HFF-Myc (cell line): ENCODE measurements around the gene EXOSC5.
A peak's percentile ranks its signal among the peaks of the same experiment; 100 is the strongest.

Source experiments
- DNase-seq: peaks from one replicate; pipeline ENCODE4 v3.0.0-alpha.2; 2011; ENCODE audit warnings: low read depth; ENCODE audit errors: extremely low read depth
- H3K4me3 ChIP-seq: replicated peaks from 2 replicates; pipeline ENCODE4 v1.5.1; 2011; ENCODE audit warnings: low read depth, mild to moderate bottlenecking, control low read depth, low read length
- TF ChIP-seq, protein P1 (sequence below): IDR thresholded peaks from 2 replicates; pipeline ENCODE4 v1.5.1; 2012; ENCODE audit warnings: mild to moderate bottlenecking, low read depth, low read length, control low read depth; ENCODE audit errors: missing control alignments

EXOSC5 gene

DNA sequence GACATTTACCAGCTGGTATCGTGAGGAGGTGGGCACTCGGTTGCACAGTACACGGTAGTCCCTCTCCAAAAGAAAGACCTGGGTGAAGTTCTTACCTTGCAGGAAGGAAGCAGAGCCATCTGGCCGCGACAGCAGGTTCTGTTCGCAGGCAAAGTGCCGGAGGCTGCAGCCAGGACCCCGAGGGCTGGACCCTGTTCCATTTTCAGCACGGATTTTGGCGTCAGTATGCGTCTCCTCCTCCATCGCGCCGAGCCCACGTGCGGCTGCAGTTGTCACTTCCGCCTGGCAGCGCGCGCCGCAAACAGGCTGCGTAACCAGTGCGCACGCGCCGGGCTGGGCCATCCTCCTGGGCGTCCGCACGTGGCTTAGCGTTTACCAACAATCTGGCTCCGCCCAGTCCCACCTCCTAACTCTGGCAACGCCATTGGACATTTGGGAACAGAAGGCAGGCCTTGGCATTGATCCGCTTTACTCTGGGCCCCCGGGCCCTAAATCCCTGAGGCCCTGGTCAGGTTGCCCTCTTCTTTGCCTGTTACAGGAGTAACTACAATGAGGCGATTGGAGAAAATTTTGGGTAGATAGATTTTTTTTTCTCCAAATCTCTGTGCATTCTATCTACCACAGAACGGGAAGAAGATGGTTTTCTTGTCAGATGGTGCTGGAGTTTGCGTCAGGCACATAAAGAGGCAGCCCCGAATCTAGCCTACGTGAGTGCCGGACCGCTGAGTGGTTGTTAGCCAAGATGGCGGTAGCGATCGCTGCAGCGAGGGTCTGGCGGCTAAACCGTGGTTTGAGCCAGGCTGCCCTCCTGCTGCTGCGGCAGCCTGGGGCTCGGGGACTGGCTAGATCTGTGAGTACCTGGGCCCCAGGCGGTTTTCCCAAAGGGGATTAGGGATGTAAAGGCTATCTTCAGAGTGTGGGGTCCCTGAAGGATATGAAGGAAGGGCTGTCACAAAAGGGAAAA is at the start of gene EXOSC5, which contains the start of gene BCKDHA:
Gene EXOSC5 (minus strand): TSS at position 274 of the 964 bp plus-strand sequence. CDS start 31 bp downstream, at position 243.
Gene BCKDHA (plus strand): TSS at position 733 of the 964 bp plus-strand sequence. CDS start 10 bp downstream, at position 743.
- peak; percentile 100 for DNase-seq
- TF ChIP-seq, protein P1, sequence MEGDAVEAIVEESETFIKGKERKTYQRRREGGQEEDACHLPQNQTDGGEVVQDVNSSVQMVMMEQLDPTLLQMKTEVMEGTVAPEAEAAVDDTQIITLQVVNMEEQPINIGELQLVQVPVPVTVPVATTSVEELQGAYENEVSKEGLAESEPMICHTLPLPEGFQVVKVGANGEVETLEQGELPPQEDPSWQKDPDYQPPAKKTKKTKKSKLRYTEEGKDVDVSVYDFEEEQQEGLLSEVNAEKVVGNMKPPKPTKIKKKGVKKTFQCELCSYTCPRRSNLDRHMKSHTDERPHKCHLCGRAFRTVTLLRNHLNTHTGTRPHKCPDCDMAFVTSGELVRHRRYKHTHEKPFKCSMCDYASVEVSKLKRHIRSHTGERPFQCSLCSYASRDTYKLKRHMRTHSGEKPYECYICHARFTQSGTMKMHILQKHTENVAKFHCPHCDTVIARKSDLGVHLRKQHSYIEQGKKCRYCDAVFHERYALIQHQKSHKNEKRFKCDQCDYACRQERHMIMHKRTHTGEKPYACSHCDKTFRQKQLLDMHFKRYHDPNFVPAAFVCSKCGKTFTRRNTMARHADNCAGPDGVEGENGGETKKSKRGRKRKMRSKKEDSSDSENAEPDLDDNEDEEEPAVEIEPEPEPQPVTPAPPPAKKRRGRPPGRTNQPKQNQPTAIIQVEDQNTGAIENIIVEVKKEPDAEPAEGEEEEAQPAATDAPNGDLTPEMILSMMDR, result no peak
- peak within 1 kb of the TSS; percentile 97 for H3K4me3 ChIP-seq

DNA sequence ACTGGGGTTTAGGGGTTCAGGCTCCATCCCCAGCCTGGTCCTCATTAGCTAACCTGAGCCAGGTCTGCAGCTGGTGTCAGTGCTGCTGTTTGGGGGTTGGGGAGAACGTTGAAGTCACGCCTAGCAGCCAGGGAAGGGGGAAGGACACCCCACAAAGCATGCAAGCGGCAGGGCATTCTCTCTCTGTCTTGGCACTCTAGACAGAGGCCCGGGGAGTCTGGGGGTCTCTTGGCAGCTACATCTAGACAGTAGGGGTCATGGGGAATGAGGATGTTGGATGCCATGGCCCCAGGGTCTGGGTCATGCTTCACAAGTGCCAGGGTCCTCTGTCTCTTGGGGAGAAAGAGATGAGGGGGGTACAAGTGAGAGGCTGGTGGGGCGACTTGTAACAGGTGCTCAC is 48.4 kb upstream of the EXOSC5 start:
- DNase-seq, result no peak
- no peak overlapping the region for H3K4me3 ChIP-seq
- TF ChIP-seq, protein P1, result no peak

DNA sequence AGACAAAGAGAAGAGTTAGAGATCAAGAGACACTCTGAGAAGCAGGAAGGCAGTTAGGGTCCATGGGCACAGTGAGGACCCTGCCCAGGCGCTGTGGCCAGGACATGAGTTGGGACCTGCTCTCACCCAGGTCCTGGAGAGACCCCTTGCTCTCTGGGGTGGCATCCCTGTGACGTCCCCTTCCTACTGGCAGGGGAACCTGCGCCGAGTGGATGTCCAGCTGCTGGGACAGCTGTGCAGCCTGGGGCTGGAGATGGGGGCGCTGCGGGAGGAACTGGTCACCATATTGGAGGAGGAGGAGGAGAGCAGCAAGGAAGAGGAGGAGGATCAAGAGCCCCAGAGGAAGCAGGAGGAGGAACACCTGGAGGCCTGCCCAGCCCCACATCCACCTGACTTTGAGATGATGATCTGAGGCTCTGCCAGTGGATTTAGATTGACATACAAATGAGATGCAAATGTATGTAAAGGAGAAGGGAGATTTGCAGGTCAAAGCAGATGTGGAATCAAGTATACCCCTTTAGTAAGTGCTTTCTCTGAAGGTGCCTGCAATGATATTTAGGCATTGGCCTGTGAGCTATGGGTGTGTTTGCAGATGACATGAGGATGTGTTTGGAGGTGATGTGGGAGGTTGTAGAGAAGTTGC is 46.8 kb upstream of the EXOSC5 start:
- TF ChIP-seq, protein P1, result no peak
- no peak for DNase-seq
- H3K4me3 ChIP-seq, result no peak overlapping the region

DNA sequence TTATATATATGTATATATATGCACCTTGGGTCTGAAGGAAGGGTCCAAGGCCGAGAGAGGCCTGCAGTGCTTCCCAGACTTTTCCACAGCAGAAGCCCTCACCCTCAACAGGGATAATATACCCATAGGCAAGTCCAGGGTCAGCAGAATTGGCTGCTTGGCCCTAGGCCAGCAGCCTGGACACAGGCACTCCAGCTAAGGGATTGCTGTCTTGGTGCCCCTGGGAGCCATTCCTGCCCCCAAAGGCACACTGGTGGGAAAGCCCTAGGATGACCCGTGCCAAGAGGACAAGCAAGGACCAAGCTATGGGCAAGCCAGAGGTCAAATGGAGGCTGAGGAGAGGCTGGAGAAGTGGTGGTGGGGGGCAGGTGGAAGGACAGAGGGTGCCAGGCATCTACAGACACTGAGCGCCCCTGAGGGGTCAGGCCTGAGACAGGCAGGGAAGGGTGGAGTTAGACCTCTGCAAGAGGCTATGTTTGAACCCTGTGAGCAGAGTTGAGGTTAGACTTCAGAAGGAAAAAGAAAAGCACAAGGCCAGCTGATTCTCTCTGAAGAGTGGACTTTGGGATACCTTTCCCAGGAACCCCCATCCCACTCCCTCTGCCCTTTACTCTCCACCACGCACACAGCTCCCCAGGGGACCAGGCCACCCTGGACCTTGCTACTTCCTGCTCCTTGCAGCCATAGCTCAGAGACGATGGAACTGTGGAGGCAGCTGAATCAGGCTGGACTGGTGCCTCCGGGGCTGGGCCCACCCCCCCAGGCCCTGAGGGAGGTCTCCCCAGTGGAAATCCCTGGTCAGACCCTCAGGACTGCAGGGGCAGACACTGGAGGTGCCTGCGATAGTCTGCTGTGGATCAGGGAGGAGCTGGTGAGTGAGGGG is 45.6 kb upstream of the EXOSC5 start, which contains the start of gene ERICH4:
Gene ERICH4 (plus strand): TSS at position 684 of the 883 bp plus-strand sequence. CDS start 14 bp downstream, at position 698.
- DNase-seq, result no peak
- H3K4me3 ChIP-seq, result no peak within 1 kb of the TSS
- TF ChIP-seq, protein P1, result no peak

DNA sequence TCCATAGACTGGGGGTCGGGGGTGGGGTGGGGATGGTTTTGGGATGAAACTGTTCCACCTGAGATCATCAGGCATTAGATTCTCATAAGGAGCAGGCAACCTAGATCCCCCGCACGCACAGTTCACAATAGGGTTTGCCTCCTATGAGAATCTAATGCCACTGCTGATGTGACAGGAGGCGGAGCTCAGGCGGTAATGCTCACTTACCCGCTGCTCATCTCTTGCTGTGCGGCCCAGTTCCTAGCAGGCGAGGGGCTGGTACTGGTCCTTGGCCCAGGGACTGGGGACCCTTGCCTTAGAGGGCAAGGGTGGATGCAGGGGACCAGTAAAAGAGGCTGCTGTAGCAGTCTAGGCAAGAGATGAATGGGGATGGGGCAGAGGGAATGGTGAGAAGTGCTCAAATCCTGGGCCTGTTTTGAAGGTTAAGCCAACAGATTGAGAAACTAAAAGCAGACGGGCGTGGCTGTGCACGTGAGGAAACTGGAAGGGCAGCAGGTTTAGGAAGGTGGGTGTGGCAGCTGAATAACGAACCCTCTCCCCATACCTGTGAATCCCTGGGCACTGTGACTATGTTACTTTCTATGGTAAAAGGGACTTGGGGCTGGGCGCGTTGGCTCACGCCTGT is 44.3 kb upstream of the EXOSC5 start:
- DNase-seq, result no peak
- H3K4me3 ChIP-seq, result no peak overlapping the region
- TF ChIP-seq, protein P1, result no peak
